T-helper 1 cell (primary cell): Measurements from ENCODE around the gene MED17.
"Not testable (repeated sequence)": the region's sequence is repeated elsewhere in the genome, so short reads cannot be mapped to it uniquely, and the experiment has no call there.

Experiments
- DNase-seq, 5 donors: peaks; one replicate each; pipeline ENCODE4 v3.0.0-alpha.2; 2012 to 2020
- total RNA-seq, 4 donors: gene quantifications; one replicate each; lab custom pipeline; 2026; lab: John Stamatoyannopoulos, UW

Gene MED17
- 35.0 to 46.4 (median 39.6) reads per million in 4 donors for total RNA-seq

GRCh38 chr11:93784145-93784934 is at the start of gene MED17:
Gene MED17, plus strand, starts transcription at chr11:93784282. Its CDS starts 232 bp downstream, at chr11:93784514.
- peak; percentile 75 to 90 (median 81) for DNase-seq

- DNase-seq, result no peak
Measured at GRCh38 chr11:93734427-93735222, 49.5 kb upstream of the MED17 start.

- no peak for DNase-seq
Measured at GRCh38 chr11:93735627-93736026, 48.5 kb upstream of the MED17 start.

- DNase-seq, result no peak
Measured at GRCh38 chr11:93736129-93736528, 48.0 kb upstream of the MED17 start.

GRCh38 chr11:93737904-93738612 is 46.0 kb upstream of the MED17 start:
- peak in 1 of 5 donors; percentile 46 for DNase-seq

- DNase-seq, result peak in 1 of 5 donors; percentile 16
Measured at GRCh38 chr11:93738647-93739081, 45.4 kb upstream of the MED17 start.

- DNase-seq, result peak in 2 of 5 donors; percentile 29 to 31
Measured at GRCh38 chr11:93740031-93740729, 43.9 kb upstream of the MED17 start.

GRCh38 chr11:93740730-93741093 is 43.4 kb upstream of the MED17 start:
- peak in 4 of 5 donors; percentile 38 to 67 (median 48) for DNase-seq

GRCh38 chr11:93741094-93741881 is 42.8 kb upstream of the MED17 start, which contains the start of the genes C11orf54 and TAF1D:
Gene C11orf54, plus strand, starts transcription at chr11:93741672. Its CDS starts 5,722 bp downstream, at chr11:93747394.
Gene TAF1D, minus strand, starts transcription at chr11:93741495. Its CDS starts 2,191 bp downstream, at chr11:93739304.
- DNase-seq, result peak; percentile 92 to 98 (median 97)

GRCh38 chr11:93741882-93742226 is 42.2 kb upstream of the MED17 start:
- DNase-seq, result no peak

GRCh38 chr11:93743291-93743690 is 40.8 kb upstream of the MED17 start:
- DNase-seq, result no peak

GRCh38 chr11:93744669-93745004 is 39.4 kb upstream of the MED17 start:
- no peak for DNase-seq

- not testable (repeated sequence) for DNase-seq
Measured at GRCh38 chr11:93745005-93745755, 38.9 kb upstream of the MED17 start.

- DNase-seq, result no peak
Measured at GRCh38 chr11:93746101-93746500, 38.0 kb upstream of the MED17 start.

- no peak for DNase-seq
Measured at GRCh38 chr11:93747122-93747521, 37.0 kb upstream of the MED17 start.

GRCh38 chr11:93751001-93751400 is 33.1 kb upstream of the MED17 start:
- DNase-seq, result no peak

- no peak for DNase-seq
Measured at GRCh38 chr11:93753241-93753640, 30.8 kb upstream of the MED17 start.

- no peak for DNase-seq
Measured at GRCh38 chr11:93756748-93757147, 27.3 kb upstream of the MED17 start.

GRCh38 chr11:93757301-93757700 is 26.8 kb upstream of the MED17 start:
- DNase-seq, result no peak
